ENCODE results near the gene KRTAP4-6. TPM values are rescaled to one million over a fixed set of nuclear protein-coding genes. Genes with fewer than 3 reads are reported as not detected.
"Not testable (repeated sequence)": the region's sequence is repeated elsewhere in the genome, so short reads cannot be mapped to it uniquely, and the experiment has no call there.

The KRTAP4-6 gene
- total RNA-seq, 4 donors from 2014 or later = not detected

DNA sequence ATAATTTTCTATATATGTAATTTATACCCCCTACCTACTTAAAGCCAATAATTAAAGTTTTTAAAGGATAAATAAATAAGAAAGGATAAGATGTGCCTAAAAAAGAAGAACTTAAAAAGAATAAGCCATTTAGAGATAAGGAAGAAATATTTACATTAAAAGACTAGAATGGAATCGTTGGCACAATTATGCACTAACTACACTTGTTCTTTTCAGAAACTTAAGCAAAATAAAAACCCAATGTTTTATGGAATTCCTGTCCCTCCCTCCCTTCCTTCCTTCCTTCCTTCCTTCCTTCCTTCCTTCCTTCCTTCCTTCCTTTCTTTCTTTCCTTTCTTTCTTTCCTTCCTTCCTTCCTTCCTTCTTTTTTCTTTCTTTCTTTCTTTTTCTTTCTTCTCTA is 4.5 kb upstream of the KRTAP4-6 start:
- no peaks in the 10 kb centered on the region for H3K36me3 ChIP-seq
- H3K4me3 ChIP-seq = no peak overlapping the region
- no peaks in the 10 kb centered on the region for H3K27me3 ChIP-seq
- peaks cover 0 to 9% (median 1%) of the 10 kb centered on the region in 4 donors for H3K9me3 ChIP-seq
- no peaks in the 10 kb centered on the region for H3K4me1 ChIP-seq
- TF ChIP-seq, protein P1, sequence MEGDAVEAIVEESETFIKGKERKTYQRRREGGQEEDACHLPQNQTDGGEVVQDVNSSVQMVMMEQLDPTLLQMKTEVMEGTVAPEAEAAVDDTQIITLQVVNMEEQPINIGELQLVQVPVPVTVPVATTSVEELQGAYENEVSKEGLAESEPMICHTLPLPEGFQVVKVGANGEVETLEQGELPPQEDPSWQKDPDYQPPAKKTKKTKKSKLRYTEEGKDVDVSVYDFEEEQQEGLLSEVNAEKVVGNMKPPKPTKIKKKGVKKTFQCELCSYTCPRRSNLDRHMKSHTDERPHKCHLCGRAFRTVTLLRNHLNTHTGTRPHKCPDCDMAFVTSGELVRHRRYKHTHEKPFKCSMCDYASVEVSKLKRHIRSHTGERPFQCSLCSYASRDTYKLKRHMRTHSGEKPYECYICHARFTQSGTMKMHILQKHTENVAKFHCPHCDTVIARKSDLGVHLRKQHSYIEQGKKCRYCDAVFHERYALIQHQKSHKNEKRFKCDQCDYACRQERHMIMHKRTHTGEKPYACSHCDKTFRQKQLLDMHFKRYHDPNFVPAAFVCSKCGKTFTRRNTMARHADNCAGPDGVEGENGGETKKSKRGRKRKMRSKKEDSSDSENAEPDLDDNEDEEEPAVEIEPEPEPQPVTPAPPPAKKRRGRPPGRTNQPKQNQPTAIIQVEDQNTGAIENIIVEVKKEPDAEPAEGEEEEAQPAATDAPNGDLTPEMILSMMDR (IDR thresholded peaks at IDR 0.05) = no peak
- TF ChIP-seq POLR2A (IDR thresholded peaks at IDR 0.05) = no peak
- H3K27ac ChIP-seq = no peak overlapping the region
- no peak for DNase-seq

- H3K27ac ChIP-seq = no peak overlapping the region
- H3K36me3 ChIP-seq = no peaks in the 10 kb centered on the region
- no peak for DNase-seq
These were observed 1.0 kb upstream of the KRTAP4-6 start for GRCh38 chr17:41141361-41141760.

GRCh38 chr17:41139865-41140264 is 479 bp downstream of the KRTAP4-6 start:
- not testable (repeated sequence) for H3K36me3 ChIP-seq, H3K9me3 ChIP-seq, H3K27me3 ChIP-seq, H3K4me1 ChIP-seq, DNase-seq, H3K27ac ChIP-seq, H3K4me3 ChIP-seq

More at GRCh38 chr17:41141361-41141760, 1.0 kb upstream of the KRTAP4-6 start:
- peaks cover 0 to 9% (median 1%) of the 10 kb centered on the region in 4 donors for H3K9me3 ChIP-seq
- TF ChIP-seq, protein P1 (IDR thresholded peaks at IDR 0.05) = no peak
- no peak for TF ChIP-seq POLR2A (IDR thresholded peaks at IDR 0.05)
- H3K27me3 ChIP-seq = no peaks in the 10 kb centered on the region
- no peak overlapping the region for H3K4me3 ChIP-seq
- no peaks in the 10 kb centered on the region for H3K4me1 ChIP-seq

DNA sequence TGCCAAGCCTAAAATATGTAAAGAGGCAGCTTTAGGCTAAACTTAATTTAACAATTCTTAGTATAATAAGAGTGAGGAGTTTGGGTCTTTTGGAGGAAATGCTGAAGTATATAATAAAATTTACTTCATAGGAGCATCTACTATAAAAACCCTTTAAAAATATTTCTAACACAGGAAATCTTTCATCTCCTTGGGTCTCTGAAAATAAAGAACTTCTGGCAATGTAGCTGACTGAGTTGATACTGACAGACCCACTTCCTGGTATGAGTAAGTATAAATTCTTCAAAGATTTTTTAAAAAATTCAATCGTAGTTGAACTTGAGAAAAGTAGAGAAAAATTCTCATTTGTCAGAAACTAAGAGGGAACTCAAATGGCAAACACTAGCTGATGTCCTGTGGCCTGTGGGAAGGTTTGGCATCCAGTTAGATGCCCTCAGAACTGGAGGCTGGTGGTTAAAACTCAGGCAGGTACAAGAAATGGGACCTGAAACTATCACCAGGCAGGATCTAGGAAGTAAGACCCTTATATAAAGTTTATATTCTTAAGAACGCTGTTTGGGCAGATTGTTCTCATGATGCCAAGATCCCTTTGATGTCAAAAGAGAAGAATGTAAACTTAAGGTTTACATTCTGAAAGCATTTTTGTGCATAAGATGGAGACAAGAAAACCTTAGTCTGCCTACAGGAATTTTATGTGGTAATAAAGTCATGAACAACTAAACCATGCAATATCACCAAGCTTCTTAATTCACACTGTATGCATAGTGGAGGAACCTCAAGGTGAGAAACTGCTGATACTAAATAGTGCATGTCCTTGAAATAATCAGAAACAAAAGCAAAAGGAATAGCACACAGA is 6.2 kb downstream of the KRTAP4-6 start:
- H3K4me3 ChIP-seq = no peak overlapping the region
- no peaks in the 10 kb centered on the region for H3K27me3 ChIP-seq
- H3K9me3 ChIP-seq = no peaks in the 10 kb centered on the region
- H3K36me3 ChIP-seq = no peaks in the 10 kb centered on the region
- no peak overlapping the region for H3K27ac ChIP-seq
- H3K4me1 ChIP-seq = no peaks in the 10 kb centered on the region
- TF ChIP-seq, protein P1 (IDR thresholded peaks at IDR 0.05) = no peak
- TF ChIP-seq POLR2A (IDR thresholded peaks at IDR 0.05) = no peak
- no peak for DNase-seq

DNA sequence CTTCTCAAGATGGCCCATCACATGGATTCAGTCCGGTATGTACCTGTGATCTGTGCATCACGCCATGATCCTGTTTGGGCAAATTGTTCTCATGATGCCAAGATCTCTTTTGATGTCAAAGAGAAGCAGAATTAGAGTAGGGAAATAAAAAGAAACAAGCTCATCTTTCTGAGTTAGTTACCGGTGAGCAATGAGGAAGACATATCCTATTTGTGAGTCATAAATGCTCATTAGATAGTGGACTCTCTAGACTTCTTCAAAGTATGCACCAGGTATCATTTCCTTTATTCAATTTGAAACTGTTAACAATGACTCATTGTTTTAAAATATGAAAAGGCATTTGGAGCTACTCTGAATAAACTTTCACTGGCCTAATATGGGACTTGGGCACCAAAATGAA is 8.4 kb downstream of the KRTAP4-6 start:
- no peak overlapping the region for H3K4me3 ChIP-seq
- no peaks in the 10 kb centered on the region for H3K36me3 ChIP-seq
- DNase-seq = no peak
- no peaks in the 10 kb centered on the region for H3K9me3 ChIP-seq
- TF ChIP-seq, protein P1 (IDR thresholded peaks at IDR 0.05) = no peak
- TF ChIP-seq POLR2A (IDR thresholded peaks at IDR 0.05) = no peak
- H3K4me1 ChIP-seq = no peaks in the 10 kb centered on the region
- H3K27me3 ChIP-seq = no peaks in the 10 kb centered on the region
- no peak overlapping the region for H3K27ac ChIP-seq

DNA sequence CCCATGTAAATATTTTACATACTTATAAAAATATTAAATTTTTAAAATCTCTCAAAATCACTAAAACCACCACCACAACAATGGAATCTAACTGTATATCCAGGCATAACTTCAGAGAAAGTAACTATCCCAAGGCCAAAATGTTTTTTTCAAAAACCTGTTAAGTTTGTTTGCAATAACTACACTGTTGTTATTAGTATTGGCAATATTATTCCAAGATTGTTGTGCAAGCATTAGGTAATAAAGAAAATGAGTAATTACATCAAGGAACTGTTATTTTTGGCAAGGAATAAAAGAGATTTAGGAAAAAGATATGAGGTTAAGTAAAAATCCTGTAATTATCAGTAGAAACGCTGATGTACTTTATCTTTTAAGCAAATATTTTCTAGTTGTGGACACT is 13.0 kb downstream of the KRTAP4-6 start:
- TF ChIP-seq, protein P1 (IDR thresholded peaks at IDR 0.05) = no peak
- no peak for TF ChIP-seq POLR2A (IDR thresholded peaks at IDR 0.05)
- Histone ChIP-seq H3K27me3 (no peaks in the 10 kb centered on the region), H3K36me3 (no peaks in the 10 kb centered on the region)

More for the DNA sequence above, 13.0 kb downstream of the KRTAP4-6 start:
- no peaks in the 10 kb centered on the region for H3K4me1 ChIP-seq
- H3K4me3 ChIP-seq = no peak overlapping the region
- DNase-seq = no peak
- no peaks in the 10 kb centered on the region for H3K9me3 ChIP-seq
- H3K27ac ChIP-seq = no peak overlapping the region
